Brain microvascular endothelial cell (primary cell): ENCODE data around the gene EPB41.

Experiments
- DNase-seq: peaks from one replicate; pipeline ENCODE4 v3.0.0-alpha.2; 2020
- H3K27ac ChIP-seq: fragments of 250-450 bp; sonication (Bioruptor Pico); 2 replicates; pipeline ENCODE4 v1.5.1; 2020; ENCODE audit warnings: mild to moderate bottlenecking, moderate library complexity
- H3K27me3 ChIP-seq: fragments of 250-450 bp; sonication (Bioruptor Pico); replicated peaks from 2 replicates; pipeline ENCODE4 v1.5.1; 2020; ENCODE audit warnings: mild to moderate bottlenecking
- H3K36me3 ChIP-seq: fragments of 250-450 bp; sonication (Bioruptor Pico); replicated peaks from 2 replicates; pipeline ENCODE4 v1.5.1; 2020; ENCODE audit warnings: mild to moderate bottlenecking
- H3K4me3 ChIP-seq: 2 replicates; pipeline ENCODE4 v1.5.1; 2011; ENCODE audit warnings: low read depth, mild to moderate bottlenecking, control low read depth, low read length, moderate library complexity
- CTCF ChIP-seq: IDR thresholded peaks from 2 replicates; pipeline ENCODE4 v1.5.1; 2011; ENCODE audit warnings: low read depth, mild to moderate bottlenecking, moderate library complexity, low read length, control low read depth, inconsistent platforms; ENCODE audit errors: missing control alignments
- in situ Hi-C: cut with HindIII; loops from 2 replicates; pipeline ENCODE4 v1.10.0; 2017; ENCODE audit warnings: low sequenced_read_pairs, low pct_ligation_motif_present

The EPB41 gene

GRCh38 chr1:28966617-28967016, 52.2 kb downstream of the EPB41 start:
- no peaks in the 10 kb centered on the region for H3K36me3 ChIP-seq
- DNase-seq = no peak
- no peak for TF ChIP-seq CTCF
- H3K27me3 ChIP-seq = no peaks in the 10 kb centered on the region
- in situ Hi-C loops = no loop called here
- no peak overlapping the region for H3K27ac ChIP-seq
- no peak overlapping the region for H3K4me3 ChIP-seq

- Histone ChIP-seq H3K4me3 (no peak overlapping the region), H3K27ac (no peak overlapping the region), H3K36me3 (no peaks in the 10 kb centered on the region), H3K27me3 (no peaks in the 10 kb centered on the region)
- no peak for TF ChIP-seq CTCF
- in situ Hi-C loops = no loop called here
- peak; percentile 81 for DNase-seq
Observed at GRCh38 chr1:28971980-28972771, 57.8 kb downstream of the EPB41 start.

- Histone ChIP-seq H3K27me3 (no peaks in the 10 kb centered on the region), H3K36me3 (no peaks in the 10 kb centered on the region), H3K4me3 (no peak overlapping the region), H3K27ac (peak overlapping the region; percentile 37)
- in situ Hi-C loops = no loop called here
- DNase-seq = no peak
- TF ChIP-seq CTCF = no peak
Observed at GRCh38 chr1:28973596-28974421, 59.4 kb downstream of the EPB41 start.

DNA sequence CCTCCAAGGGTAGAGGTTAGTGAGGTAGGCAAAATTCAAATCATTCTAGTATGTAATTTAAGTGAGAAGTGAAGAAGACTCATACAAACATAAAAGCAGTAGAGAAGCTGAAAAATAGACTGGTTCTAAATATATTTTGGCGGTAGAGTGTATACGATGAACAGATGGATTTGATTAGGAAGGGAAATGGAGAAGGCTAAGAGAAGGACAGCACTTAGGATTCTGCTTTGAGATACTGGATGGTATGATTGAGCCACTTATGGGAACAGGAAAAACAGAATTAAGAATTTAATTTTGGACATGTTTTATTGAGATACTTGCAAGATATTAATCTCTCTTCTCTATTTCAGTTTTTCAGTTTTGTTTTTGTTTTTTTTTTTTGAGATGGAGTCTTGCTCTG, 60.1 kb downstream of the EPB41 start:
- in situ Hi-C loops = no loop called here
- no peaks in the 10 kb centered on the region for H3K27me3 ChIP-seq
- H3K4me3 ChIP-seq = no peak overlapping the region
- no peak overlapping the region for H3K27ac ChIP-seq
- no peak for DNase-seq
- H3K36me3 ChIP-seq = no peaks in the 10 kb centered on the region
- no peak for TF ChIP-seq CTCF

DNA sequence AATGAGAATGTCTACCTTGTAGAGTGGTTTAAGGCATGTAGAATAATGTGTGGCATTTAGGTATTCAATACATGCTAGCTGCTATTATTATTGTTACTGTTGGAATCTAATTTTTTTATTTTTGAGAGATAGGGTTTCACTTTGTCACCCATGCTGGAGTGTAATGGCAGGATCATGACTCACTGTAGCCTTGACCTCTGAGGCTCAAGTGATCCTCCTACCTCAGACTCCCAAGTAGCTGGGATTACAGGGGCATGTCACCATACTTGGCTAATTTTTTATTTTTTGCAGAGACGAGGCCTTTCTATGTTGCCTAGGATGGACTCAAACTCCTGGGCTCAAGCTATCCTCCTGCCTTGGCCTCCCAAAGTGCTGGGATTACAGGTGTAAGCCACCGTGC, 61.9 kb downstream of the EPB41 start:
- in situ Hi-C loops = no loop called here
- Histone ChIP-seq H3K27ac (no peak overlapping the region), H3K4me3 (no peak overlapping the region), H3K36me3 (no peaks in the 10 kb centered on the region), H3K27me3 (no peaks in the 10 kb centered on the region)
- DNase-seq = no peak
- TF ChIP-seq CTCF = no peak
